GM12878 (cell line): ENCODE results near the gene PTBP3. TPM values are rescaled to one million over a fixed set of nuclear protein-coding genes. Genes with fewer than 3 reads are reported as not detected.
A peak's percentile ranks its signal among the peaks of the same experiment; 100 is the strongest.

Experiments
- ATAC-seq: fragments of 200-7000 bp; cut with Tn5 transposase; 3 replicates; pipeline ENCODE4 v1.9.1; 2020; ENCODE audit warnings: mild to moderate bottlenecking, moderate library complexity
- BruUV-seq: library from RNA; stranded (reverse); fragments of 400-500 nt; replicated peaks from 2 replicates; lab custom pipeline; 2021; lab: Mats Ljungman, UMichigan
- CTCF ChIA-PET: fragments of 300-600 bp; sonication (Branson Sonifier 250); formaldehyde crosslinking; extraction: SDS; loops from one replicate; lab custom pipeline; 2021; ENCODE audit warnings: inconsistent platforms; lab: Yijun Ruan, JAX
- POLR2A ChIA-PET: fragments of 350-600 bp; formaldehyde crosslinking; extraction: SDS; loops from one replicate; lab custom pipeline; 2021; ENCODE audit warnings: inconsistent platforms; lab: Charles Lee
- RAD21 ChIA-PET: fragments of 300-600 bp; sonication (Branson Sonifier 250); formaldehyde crosslinking; loops from one replicate; lab custom pipeline; 2023; ENCODE audit warnings: antibody characterized with exemption; ENCODE audit not compliant: unreplicated experiment; lab: Charles Lee
- SMC1A ChIA-PET: fragments of 300-600 bp; sonication (Branson Sonifier 250); formaldehyde crosslinking; loops from one replicate; lab custom pipeline; 2023; ENCODE audit not compliant: unreplicated experiment, uncharacterized antibody; lab: Charles Lee
- DNase-seq: peaks from one replicate; pipeline ENCODE4 v3.0.0-alpha.2; 2011; ENCODE audit warnings: low read depth, low spot score
- FAIRE-seq: peaks from 3 replicates; lab custom pipeline; 2011; peaks lifted over from hg19 to GRCh38; lab: Jason Lieb, UNC
- H2AFZ ChIP-seq: 2 replicates; pipeline ENCODE4 v1.6.0; 2011; ENCODE audit warnings: low read depth, low read length, control low read depth; ENCODE audit not compliant: control insufficient read depth
- H3K27ac ChIP-seq: 2 replicates; pipeline ENCODE4 v1.5.1; 2011; ENCODE audit warnings: control low read depth; ENCODE audit not compliant: control insufficient read depth, insufficient read depth
- H3K27me3 ChIP-seq, 2 experiments: replicated peaks in 1 of 2; 2 replicates each; pipeline versions ENCODE4 v1.6.0 to v1.6.1; 2011; ENCODE audit warnings: low read length in 1 of 2; ENCODE audit not compliant: control insufficient read depth in 2 of 2, insufficient read depth in 2 of 2
- H3K36me3 ChIP-seq, 2 experiments: 2 replicates each; pipeline ENCODE4 v1.5.1; 2011; ENCODE audit warnings: low read length in 1 of 2; ENCODE audit not compliant: control insufficient read depth in 2 of 2, insufficient read depth in 2 of 2
- H3K4me1 ChIP-seq: 2 replicates; pipeline ENCODE4 v1.6.1; 2011; ENCODE audit warnings: mild to moderate bottlenecking, low read length, moderate library complexity, mixed read lengths; ENCODE audit not compliant: control insufficient read depth, insufficient read depth
- H3K4me2 ChIP-seq: 2 replicates; pipeline ENCODE4 v1.6.0; 2011; ENCODE audit warnings: control low read depth; ENCODE audit not compliant: control insufficient read depth, insufficient read depth
- H3K4me3 ChIP-seq: fragments of 200-600 bp; sonication (generic); 2 replicates; pipeline ENCODE4 v1.5.1; 2016
- H3K79me2 ChIP-seq: 2 replicates; pipeline ENCODE4 v1.6.0; 2011; ENCODE audit warnings: low read length; ENCODE audit not compliant: control insufficient read depth, insufficient read depth
- H3K9ac ChIP-seq: 2 replicates; pipeline ENCODE4 v1.8.0; 2011; ENCODE audit warnings: low read length, control low read depth, mixed read lengths; ENCODE audit not compliant: control insufficient read depth, insufficient read depth
- H3K9me3 ChIP-seq: replicated peaks from 3 replicates; pipeline ENCODE4 v1.5.1; 2011; ENCODE audit warnings: mild to moderate bottlenecking, low read length; ENCODE audit not compliant: control insufficient read depth, insufficient read depth
- H4K20me1 ChIP-seq: 2 replicates; pipeline ENCODE4 v1.6.0; 2011; ENCODE audit not compliant: control insufficient read depth, insufficient read depth
- BHLHE40 ChIP-seq, 2 experiments: fragments of 450-650 bp in 1 of 2; IDR thresholded peaks; 2 replicates each; pipeline ENCODE4 v1.6.1; 2011 to 2017; ENCODE audit warnings: low read depth in 2 of 2, borderline replicate concordance in 1 of 2, improper control_type of control experiment in 1 of 2, low read length in 1 of 2, mild to moderate bottlenecking in 1 of 2
- BRCA1 ChIP-seq: IDR thresholded peaks from 2 replicates; pipeline ENCODE4 v1.6.1; 2011; ENCODE audit warnings: low read depth, low read length, improper control_type of control experiment
- FOXM1 ChIP-seq: IDR thresholded peaks from 2 replicates; pipeline ENCODE4 v1.6.1; 2012; ENCODE audit warnings: low read depth, mild to moderate bottlenecking, inconsistent platforms, low read length, moderate library complexity
- IRF5 ChIP-seq: fragments of 450-650 bp; IDR thresholded peaks from 2 replicates; pipeline ENCODE4 v1.6.1; 2017; ENCODE audit warnings: borderline replicate concordance
- JUNB ChIP-seq: IDR thresholded peaks from 2 replicates; pipeline ENCODE4 v1.6.1; 2016; ENCODE audit warnings: antibody characterized with exemption, mild to moderate bottlenecking
- LARP7 ChIP-seq: fragments of 450-650 bp; IDR thresholded peaks from 2 replicates; pipeline ENCODE4 v1.6.1; 2017; ENCODE audit warnings: mild to moderate bottlenecking
- MAX ChIP-seq: IDR thresholded peaks from 2 replicates; pipeline ENCODE4 v1.6.1; 2012; ENCODE audit warnings: low read depth, low read length, improper control_type of control experiment
- MEF2B ChIP-seq: fragments of 450-650 bp; IDR thresholded peaks from 2 replicates; pipeline ENCODE4 v1.6.1; 2018; ENCODE audit warnings: mild to moderate bottlenecking, moderate library complexity; ENCODE audit not compliant: partially characterized antibody, poor library complexity, severe bottlenecking
- MYB ChIP-seq: fragments of 150-350 bp; IDR thresholded peaks from 2 replicates; pipeline ENCODE4 v1.6.1; 2014; ENCODE audit warnings: mild to moderate bottlenecking, low read depth, low read length, borderline replicate concordance
- NR2C2 ChIP-seq: IDR thresholded peaks from 2 replicates; pipeline ENCODE4 v1.6.1; 2011; ENCODE audit warnings: borderline replicate concordance, low read depth; ENCODE audit not compliant: control insufficient read depth, insufficient read length
- SIX5 ChIP-seq: IDR thresholded peaks from 2 replicates; pipeline ENCODE4 v1.6.1; 2011; ENCODE audit warnings: mild to moderate bottlenecking, low read depth, low read length, moderate library complexity; ENCODE audit not compliant: severe bottlenecking
- ZNF274 ChIP-seq: IDR thresholded peaks from one replicate; pipeline ENCODE4 v1.8.0; 2011; ENCODE audit not compliant: insufficient read length, insufficient read depth
- WGBS: methylation state at CpG from one replicate; pipeline ENCODE4 v1.1.6; 2016; ENCODE audit warnings: low lambda C conversion rate; ENCODE audit not compliant: insufficient replicate concordance, insufficient coverage; ENCODE audit errors: missing lambda C conversion rate; 5-methylcytosine and 5-hydroxymethylcytosine counted together
- in situ Hi-C: fragments of 300-500 bp; cut with MboI; formaldehyde crosslinking; loops from 9 replicates; pipeline ENCODE4 v1.14.3; 2018; ENCODE audit warnings: mixed read lengths
- intact Hi-C: fragments of 100-400 bp; cut with micrococcal nuclease; formaldehyde crosslinking; loops from one replicate; pipeline ENCODE4 v1.14.2; 2022; ENCODE audit not compliant: unreplicated experiment
- polyA plus RNA-seq, 11 experiments: library from polyadenylated mRNA; depleted of rRNA in 4 of 11; unstranded in 6 of 11; stranded (reverse) in 5 of 11; fragments of >200 nt; fragmentation: Nextera tagmentation in 4 of 11; fragmentation: Illumina TruSeq in 1 of 11; extraction: Ambion mirVana in 4 of 11; extraction: Trizol in 1 of 11; gene quantifications; 1 replicate in 1 of 11; 2 replicates in 10 of 11; pipeline versions ENCODE4 v1.2.1 to v1.2.3, GENCODE V29; 2011 to 2016; ENCODE audit warnings: inconsistent platforms in 2 of 11, missing spikeins in 2 of 11, low read depth in 1 of 11
- total RNA-seq, 4 experiments: library from RNA; depleted of rRNA in 3 of 4; stranded (reverse); fragments of >200 nt in 3 of 4; fragmentation: Illumina TruSeq in 1 of 4; extraction: Trizol in 1 of 4; gene quantifications; 2 replicates each; pipeline versions ENCODE4 v1.2.1 to v1.2.3, GENCODE V29; 2013 to 2021

Gene PTBP3
- total and polyA plus RNA-seq, 10 of the 15 experiments (the other 5 are each of a cell fraction or from before 2014, with no cell fraction given), result 12.5 to 104 (median 52.7) TPM

GRCh38 chr9:112377684-112378327 is 44.4 kb upstream of the PTBP3 start:
- DNase-seq (no peak), FAIRE-seq (no peak), ATAC-seq (no peak)
- H3K27me3 ChIP-seq, result no peaks in the 10 kb centered on the region
- BruUV-seq, result no TSS peak
- ChIA-PET CTCF (interaction anchor here (1.1 to 1.6 kb wide), 4 partner anchors 16 to 439 kb away, joined by 4 to 5 read pairs (median 4); no protein-coding TSS in a partner anchor), RAD21 (interaction anchor here (1.2 to 2.0 kb wide), 3 partner anchors 23 to 284 kb away, joined by 3 to 6 read pairs (median 6); no protein-coding TSS in a partner anchor), SMC1A (interaction anchor here (1.3 to 2.9 kb wide), 6 partner anchors 9 to 619 kb away, joined by 3 to 24 read pairs (median 6); no protein-coding TSS in a partner anchor), POLR2A (no interaction called here)
- in situ Hi-C loops (no loop called here), intact Hi-C loops (loop anchor here (5.0 to 10.0 kb wide), 4 partner anchors 46 to 429 kb away; partner anchors contain the start of genes INIP and PTBP3)
- peak overlapping the region; percentile 93 for H3K9ac ChIP-seq
- peak overlapping the region; percentile 92 for H3K4me2 ChIP-seq
- peak overlapping the region; percentile 95; the same call in 1 of the 2 replicates for H3K27ac ChIP-seq
- TF ChIP-seq MYB, result no peak
- TF ChIP-seq FOXM1, result no peak
- TF ChIP-seq JUNB, result no peak
- TF ChIP-seq ZNF274, result no peak
- H3K9me3 ChIP-seq, result no peaks in the 10 kb centered on the region
- H3K36me3 ChIP-seq, result no peaks in the 10 kb centered on the region
- peaks cover 27% of the 10 kb centered on the region for H3K79me2 ChIP-seq
- H2AFZ ChIP-seq, result peak overlapping the region; percentile 18
- H3K4me3 ChIP-seq, result peak overlapping the region; percentile 88
- 100% methylated on average over 1 of the region's 1 CpG for WGBS
- no peaks in the 10 kb centered on the region for H4K20me1 ChIP-seq
- H3K4me1 ChIP-seq, result peaks cover 17% of the 10 kb centered on the region

GRCh38 chr9:112377087-112377486 is 43.7 kb upstream of the PTBP3 start:
- peak overlapping the region; percentile 92 for H3K4me2 ChIP-seq

More at GRCh38 chr9:112377087-112377486, 43.7 kb upstream of the PTBP3 start:
- H3K9me3 ChIP-seq, result no peaks in the 10 kb centered on the region
- ChIA-PET POLR2A (no interaction called here), SMC1A (interaction anchor here (1.4 to 2.9 kb wide), 2 partner anchors 10 to 16 kb away, joined by 3 to 24 read pairs; no protein-coding TSS in a partner anchor), RAD21 (interaction anchor here (1.2 kb wide), 1 partner anchor 23 kb away, joined by 3 read pairs; no protein-coding TSS in a partner anchor), CTCF (interaction anchor here (1.1 to 1.6 kb wide), 2 partner anchors 15 to 281 kb away, joined by 4 to 5 read pairs; no protein-coding TSS in a partner anchor)
- WGBS, result 43% methylated on average over 2 of the region's 2 CpGs
- no peaks in the 10 kb centered on the region for H3K27me3 ChIP-seq
- no peak overlapping the region for H3K9ac ChIP-seq
- no peak overlapping the region for H3K27ac ChIP-seq
- H2AFZ ChIP-seq, result no peak overlapping the region
- ATAC-seq (no peak), DNase-seq (no peak), FAIRE-seq (no peak)
- H4K20me1 ChIP-seq, result no peaks in the 10 kb centered on the region
- in situ Hi-C loops, result no loop called here
- intact Hi-C loops, result loop anchor here (5.0 to 10.0 kb wide), 4 partner anchors 45 to 430 kb away; partner anchors contain the start of genes INIP and PTBP3
- TF ChIP-seq MAX, result no peak
- TF ChIP-seq IRF5, result no peak
- no peak for TF ChIP-seq BRCA1
- no peak for TF ChIP-seq LARP7
- TF ChIP-seq FOXM1, result no peak
- no peak for TF ChIP-seq MEF2B
- no peak for TF ChIP-seq NR2C2
- TF ChIP-seq BHLHE40 (IDR thresholded peaks at IDR 0.05; ENCODE audit: borderline replicate concordance in 1 of 2, low read depth in 2 of 2, low read length in 1 of 2), result no peak
- TF ChIP-seq SIX5, result no peak
- H3K4me1 ChIP-seq, result peaks cover 13% of the 10 kb centered on the region
- H3K4me3 ChIP-seq, result peak overlapping the region; percentile 88; the same call in 1 of the 2 replicates
- peaks cover 21% of the 10 kb centered on the region for H3K79me2 ChIP-seq
- no peaks in the 10 kb centered on the region for H3K36me3 ChIP-seq
- BruUV-seq, result no TSS peak
